ENCODE results near the gene SLC7A14. TPM values are rescaled to one million over a fixed set of nuclear protein-coding genes. Genes with fewer than 3 reads are reported as not detected.

The SLC7A14 gene
- 1.6 and 11.0 TPM in 2 replicates for total RNA-seq

DNA sequence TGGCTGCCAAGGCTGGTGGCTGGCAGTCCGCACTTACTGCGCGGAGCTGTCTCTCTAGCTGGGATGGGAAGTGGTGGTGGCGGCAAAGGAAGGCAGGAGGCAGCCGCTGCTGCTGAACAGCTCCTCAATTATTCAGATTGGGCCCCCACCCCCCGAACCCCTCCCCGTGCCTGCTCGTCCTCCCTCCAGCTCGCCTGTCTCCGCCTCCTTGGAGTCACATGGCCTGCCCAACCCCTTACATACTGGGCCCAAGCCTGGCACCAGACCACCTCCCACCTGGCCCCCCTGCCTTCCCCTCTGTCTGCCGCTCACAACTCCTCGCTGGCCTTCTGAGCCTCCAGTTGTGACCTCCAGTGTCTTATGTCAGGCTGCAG, at the start of gene SLC7A14:
Gene SLC7A14 (minus strand): TSS at position 139 of the 374 bp plus-strand sequence. CDS start 59,139 bp downstream, outside the sequence.

DNA sequence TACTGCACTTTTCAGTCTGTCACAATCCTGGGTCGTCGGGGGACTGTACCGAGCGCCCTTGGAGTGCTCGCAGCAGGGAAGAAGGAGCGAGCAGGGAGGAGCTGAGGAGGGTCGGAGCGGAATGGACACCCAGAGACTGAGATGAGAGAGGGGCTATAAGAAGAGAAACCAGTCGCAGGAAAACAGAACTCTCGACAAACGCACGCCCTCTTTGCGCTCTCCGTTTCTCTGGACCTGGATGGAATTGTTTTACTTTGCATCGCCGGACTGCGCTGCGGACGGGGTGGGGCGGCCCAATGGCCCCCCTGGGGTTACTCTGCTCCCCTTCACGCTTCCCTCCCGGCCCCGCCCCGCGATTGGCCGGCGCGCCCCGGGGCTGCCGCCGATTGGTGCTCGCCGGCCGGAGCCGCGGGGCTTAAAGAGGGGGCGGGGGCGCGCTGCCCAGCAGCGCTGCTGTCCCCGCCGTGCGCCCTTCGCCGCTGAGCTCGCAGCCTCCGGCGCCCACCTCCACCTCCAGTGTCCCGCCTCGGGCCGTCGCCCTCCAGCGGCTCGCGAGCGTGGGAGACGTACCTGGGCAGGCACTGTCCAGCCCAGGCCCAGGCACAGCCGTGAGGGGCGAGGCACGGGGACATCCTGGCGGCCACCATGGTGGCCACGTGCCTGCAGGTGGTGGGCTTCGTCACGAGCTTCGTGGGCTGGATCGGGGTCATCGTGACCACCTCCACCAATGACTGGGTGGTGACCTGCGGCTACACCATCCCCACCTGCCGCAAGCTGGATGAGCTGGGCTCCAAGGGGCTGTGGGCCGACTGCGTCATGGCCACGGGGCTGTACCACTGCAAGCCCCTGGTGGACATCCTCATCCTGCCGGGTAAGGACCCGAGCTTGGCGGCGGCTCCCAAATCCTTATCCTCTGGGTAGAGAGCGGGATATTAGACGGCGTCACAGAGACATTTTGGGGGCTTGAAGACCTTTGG, 167.2 kb downstream of the SLC7A14 start, which contains the start of gene CLDN11:
Gene CLDN11 (plus strand): TSS at position 447 of the 977 bp plus-strand sequence. CDS start 199 bp downstream, at position 646.

Other genes with a start within 250 kb of the SLC7A14 start
- 87.8 and 110 TPM in 2 replicates for gene SKIL, start 228.4 kb downstream of the SLC7A14 start, total RNA-seq
- gene CLDN11, start 167.2 kb downstream of the SLC7A14 start, total RNA-seq, result 1.3 and 277 TPM in 2 replicates